ENCODE measurements around the gene KCNMA1.

Gene KCNMA1

DNA sequence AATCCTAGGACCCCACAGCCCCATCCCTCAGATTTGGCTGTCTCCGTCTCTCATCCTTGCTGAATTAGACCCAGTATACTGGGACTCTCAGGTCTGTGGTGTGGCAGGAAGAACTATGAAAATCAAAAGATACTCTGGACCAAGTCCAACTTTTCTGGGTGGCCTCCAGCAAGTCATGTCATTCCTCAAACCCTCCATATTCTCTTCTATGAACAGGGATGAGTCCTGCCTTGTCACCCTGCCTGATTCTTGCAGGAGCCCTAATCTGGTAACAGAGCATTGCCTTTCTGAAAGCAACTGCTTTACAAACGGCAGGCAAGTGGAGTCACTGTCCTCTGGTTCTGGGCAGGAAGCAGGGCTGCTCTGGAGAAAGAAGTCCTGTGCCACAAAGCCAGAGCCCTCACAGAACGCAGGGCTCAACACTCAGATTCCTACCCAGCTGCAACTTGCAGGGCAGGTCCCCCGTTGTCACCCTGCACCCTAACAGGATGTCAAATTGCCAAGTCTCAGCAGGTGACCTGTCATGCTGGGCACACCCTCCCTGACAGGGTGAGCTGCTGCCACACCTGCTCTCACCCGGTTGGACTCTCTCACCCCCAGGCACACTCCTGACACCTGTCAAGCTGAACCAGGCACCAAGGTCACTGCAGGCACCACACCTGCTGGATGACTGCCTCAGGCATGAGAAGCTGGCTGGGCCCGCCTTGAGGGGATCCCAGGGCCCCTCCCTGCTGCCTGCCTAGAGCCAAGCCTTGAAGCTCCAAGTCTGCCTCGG, 227.7 kb downstream of the KCNMA1 start:
- TF ChIP-seq CTCF (IDR thresholded peaks at IDR 0.05; ENCODE audit: low read depth, low read length) = no peak
- H3K4me3 ChIP-seq (ENCODE audit: low read depth, low read length) = no peak overlapping the region

GRCh38 chr10:77408259-77408658, 229.3 kb downstream of the KCNMA1 start:
- no peak for TF ChIP-seq CTCF (IDR thresholded peaks at IDR 0.05; ENCODE audit: low read depth, low read length)
- H3K4me3 ChIP-seq (ENCODE audit: low read depth, low read length) = no peak overlapping the region

DNA sequence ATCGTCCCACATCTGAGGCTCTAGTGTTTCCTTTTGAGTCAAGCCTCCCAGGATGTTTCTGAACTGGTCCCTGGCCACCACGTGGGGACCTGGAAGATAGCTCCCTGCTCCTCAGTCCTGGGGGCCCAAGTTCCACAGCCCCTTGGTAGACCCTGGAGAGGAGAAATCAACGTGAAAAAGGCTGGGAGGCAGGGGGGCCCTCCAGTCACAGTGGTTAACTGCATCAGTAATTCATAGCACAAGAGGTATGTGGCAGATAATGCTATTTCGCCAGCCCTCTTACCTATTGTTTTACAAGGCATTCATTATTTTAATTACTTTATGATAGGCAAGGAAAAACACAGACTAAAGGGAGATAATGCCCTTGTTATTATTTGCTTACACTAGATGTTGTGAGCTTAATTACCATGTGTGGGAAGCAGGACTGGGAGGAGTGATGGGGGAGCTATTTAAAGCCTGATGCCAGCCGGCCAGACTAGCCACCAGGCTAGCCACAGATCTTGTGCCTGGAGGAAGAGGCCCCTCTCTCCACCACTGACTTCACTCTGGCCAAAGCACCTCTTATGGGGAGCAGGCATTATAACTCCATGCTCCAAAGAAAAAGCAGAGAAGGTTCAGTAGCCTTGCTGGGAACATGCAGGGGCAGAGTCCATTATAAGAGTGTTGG, 230.7 kb downstream of the KCNMA1 start:
- no peak for TF ChIP-seq CTCF (IDR thresholded peaks at IDR 0.05; ENCODE audit: low read depth, low read length)
- H3K4me3 ChIP-seq (ENCODE audit: low read depth, low read length) = no peak overlapping the region

- H3K4me3 ChIP-seq (ENCODE audit: low read depth, low read length) = no peak overlapping the region
- TF ChIP-seq CTCF (IDR thresholded peaks at IDR 0.05; ENCODE audit: low read depth, low read length) = no peak
These were observed 231.8 kb downstream of the KCNMA1 start for GRCh38 chr10:77405771-77406241.

DNA sequence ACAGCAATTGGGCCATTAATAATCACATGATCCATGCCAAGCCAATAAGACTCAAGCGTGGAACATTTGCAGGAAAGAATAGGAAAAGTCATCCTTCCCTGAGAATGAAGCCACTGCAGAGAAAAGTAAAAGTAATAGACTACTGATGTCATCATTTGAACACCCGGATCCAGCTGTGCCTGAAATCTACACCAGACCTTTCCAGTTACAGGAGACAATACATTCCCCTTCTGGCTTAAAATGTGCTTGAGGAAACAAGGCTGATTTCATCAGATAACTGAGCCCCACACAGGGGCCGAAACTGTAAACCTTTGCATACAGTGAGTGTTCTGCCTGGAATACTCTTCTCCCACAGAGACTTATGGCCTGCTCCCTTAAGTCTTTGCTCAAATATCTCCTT, 232.8 kb downstream of the KCNMA1 start:
- no peak overlapping the region for H3K4me3 ChIP-seq (ENCODE audit: low read depth, low read length)
- no peak for TF ChIP-seq CTCF (IDR thresholded peaks at IDR 0.05; ENCODE audit: low read depth, low read length)

DNA sequence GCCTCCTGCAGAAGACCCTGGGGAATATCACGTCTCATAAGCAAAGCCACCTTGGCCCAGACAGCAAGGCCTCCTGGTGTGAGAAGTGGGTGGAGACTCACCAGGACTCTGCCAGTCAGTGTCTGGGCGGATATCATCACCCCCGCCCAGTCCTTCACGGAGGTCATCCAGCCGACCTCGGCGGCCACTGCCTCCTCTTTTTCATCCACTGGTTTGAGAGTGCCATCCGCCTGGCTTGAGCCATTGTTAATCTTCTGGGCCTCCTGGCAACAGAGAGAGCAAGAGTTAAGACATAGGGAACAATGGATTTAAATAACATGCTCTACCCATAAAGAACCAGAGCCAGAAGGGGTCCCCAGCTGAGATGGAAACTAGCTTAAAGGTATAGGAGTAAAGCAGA, 233.8 kb downstream of the KCNMA1 start:
- no peak overlapping the region for H3K4me3 ChIP-seq (ENCODE audit: low read depth, low read length)
- TF ChIP-seq CTCF (IDR thresholded peaks at IDR 0.05; ENCODE audit: low read depth, low read length) = no peak

- no peak overlapping the region for H3K4me3 ChIP-seq (ENCODE audit: low read depth, low read length)
- TF ChIP-seq CTCF (IDR thresholded peaks at IDR 0.05; ENCODE audit: low read depth, low read length) = no peak
These were observed 235.9 kb downstream of the KCNMA1 start for GRCh38 chr10:77401683-77402082.
